Measurements from ENCODE around the gene ACACB.

GRCh38 chr12:109302770-109303169 lies 186.4 kb downstream of the ACACB start:
- TF ChIP-seq CTCF (conservative IDR thresholded peaks at IDR 0.05) (no peak; the same call in 1 of the 2 replicates), ZFX (IDR thresholded peaks at IDR 0.05) (no peak)
